Measurements from ENCODE around the gene RANBP17. TPM values are rescaled to one million over a fixed set of nuclear protein-coding genes. Genes with fewer than 3 reads are reported as not detected.

Gene RANBP17
- total and polyA plus RNA-seq, 9 of the 15 experiments (the other 6 are each of a cell fraction or from before 2014, with no cell fraction given), result not detected

DNA sequence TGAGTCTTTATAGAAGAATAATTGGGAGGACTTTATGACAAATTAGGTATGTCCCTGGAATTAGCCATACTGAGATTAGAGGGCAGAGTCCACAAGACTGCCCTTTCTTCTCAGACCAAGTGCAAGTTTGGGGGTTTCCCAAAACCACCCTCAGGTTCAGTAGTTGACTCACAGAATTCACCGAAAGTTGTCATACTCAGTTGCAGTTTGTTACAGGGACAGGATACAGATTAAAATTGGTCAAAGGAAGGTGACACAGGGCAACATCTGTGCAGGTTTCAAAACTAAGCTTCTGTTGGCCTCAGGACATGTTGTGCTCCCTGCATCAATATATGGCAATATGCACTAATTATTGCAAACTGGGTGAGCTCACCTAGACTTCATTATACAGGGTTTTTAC lies 3.8 kb downstream of the RANBP17 start (continued):
- no peak for TF ChIP-seq NFRKB (IDR thresholded peaks at IDR 0.05; ENCODE audit: low read depth)
- no peak for TF ChIP-seq SMARCA4 (IDR thresholded peaks at IDR 0.05)
- no peak for TF ChIP-seq TEAD4 (IDR thresholded peaks at IDR 0.05; ENCODE audit: low read length)
- TF ChIP-seq TEAD4 (CRISPR knock-in tag; IDR thresholded peaks at IDR 0.05; ENCODE audit: borderline replicate concordance), result no peak
- no peak for TF ChIP-seq HNRNPH1 (optimal IDR thresholded peaks at IDR 0.05; ENCODE audit: low read depth, low read length)
- no peak for TF ChIP-seq ZNF3 (CRISPR knock-in tag; IDR thresholded peaks at IDR 0.05)
- no peak for TF ChIP-seq MYNN (IDR thresholded peaks at IDR 0.05)
- no peak for TF ChIP-seq MYNN (CRISPR knock-in tag; IDR thresholded peaks at IDR 0.05)
- no peak for TF ChIP-seq ZNF57 (CRISPR knock-in tag; IDR thresholded peaks at IDR 0.05)
- TF ChIP-seq SRSF7 (optimal IDR thresholded peaks at IDR 0.05; ENCODE audit: low read depth, low read length), result no peak
- TF ChIP-seq MBD2 (IDR thresholded peaks at IDR 0.05; ENCODE audit: borderline replicate concordance, low read depth), result no peak

DNA sequence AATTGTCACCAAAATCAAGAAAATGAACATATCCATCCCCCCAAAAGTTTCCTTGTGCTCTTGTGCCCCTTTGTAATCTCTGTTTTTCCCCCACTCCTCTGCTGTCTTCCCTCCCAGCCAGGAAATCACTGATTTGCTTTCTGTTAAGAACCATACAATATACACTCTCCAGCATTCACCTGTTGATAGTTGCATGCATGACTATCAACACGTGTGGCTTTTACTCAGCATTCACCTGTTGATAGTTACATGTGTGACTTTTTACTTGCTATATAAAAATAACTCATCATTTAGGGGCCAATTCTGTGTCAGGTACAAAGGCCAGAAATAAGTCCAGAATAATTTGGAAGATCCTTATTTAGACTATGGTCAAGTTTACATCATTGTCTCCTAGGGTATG lies 6.0 kb downstream of the RANBP17 start:
- FAIRE-seq (no peak), DNase-seq (ENCODE audit: extremely low read depth in 1 of 4, low spot score in 3 of 4) (no peak), ATAC-seq (no peak)
- no peak overlapping the region for H3K27ac ChIP-seq (ENCODE audit: extremely low read depth, low read depth, low read length)
- POLR2A ChIA-PET, result no interaction called here
- H3K9me3 ChIP-seq (replicated peaks; ENCODE audit: control insufficient read depth, insufficient read depth, low read depth, low read length), result no peaks in the 10 kb centered on the region
- H3K36me3 ChIP-seq (ENCODE audit: control insufficient read depth, insufficient read depth, low read length), result no peaks in the 10 kb centered on the region
- H3K9ac ChIP-seq (ENCODE audit: insufficient read depth in 1 of 2, low read depth in 2 of 2, low read length in 2 of 2), result no peak overlapping the region
- no peaks in the 10 kb centered on the region for H3K4me1 ChIP-seq (replicated peaks in 1 of 2; ENCODE audit: control insufficient read depth in 2 of 2, insufficient read depth in 2 of 2, low read length in 2 of 2)
- H3K27me3 ChIP-seq (ENCODE audit: control insufficient read depth in 2 of 2, insufficient read depth in 2 of 2, low read length in 2 of 2), result no peaks in the 10 kb centered on the region
- TF ChIP-seq DNMT1 (IDR thresholded peaks at IDR 0.05) (no peak), CEBPG (CRISPR knock-in tag; IDR thresholded peaks at IDR 0.05) (no peak), CEBPG (tag; conservative IDR thresholded peaks at IDR 0.05 in 1 of 2, IDR thresholded peaks at IDR 0.05 in 1 of 2) (no peak), ZNF134 (CRISPR knock-in tag; conservative IDR thresholded peaks at IDR 0.05) (no peak), NCOR1 (IDR thresholded peaks at IDR 0.05) (no peak)
- TF ChIP-seq, protein P1, sequence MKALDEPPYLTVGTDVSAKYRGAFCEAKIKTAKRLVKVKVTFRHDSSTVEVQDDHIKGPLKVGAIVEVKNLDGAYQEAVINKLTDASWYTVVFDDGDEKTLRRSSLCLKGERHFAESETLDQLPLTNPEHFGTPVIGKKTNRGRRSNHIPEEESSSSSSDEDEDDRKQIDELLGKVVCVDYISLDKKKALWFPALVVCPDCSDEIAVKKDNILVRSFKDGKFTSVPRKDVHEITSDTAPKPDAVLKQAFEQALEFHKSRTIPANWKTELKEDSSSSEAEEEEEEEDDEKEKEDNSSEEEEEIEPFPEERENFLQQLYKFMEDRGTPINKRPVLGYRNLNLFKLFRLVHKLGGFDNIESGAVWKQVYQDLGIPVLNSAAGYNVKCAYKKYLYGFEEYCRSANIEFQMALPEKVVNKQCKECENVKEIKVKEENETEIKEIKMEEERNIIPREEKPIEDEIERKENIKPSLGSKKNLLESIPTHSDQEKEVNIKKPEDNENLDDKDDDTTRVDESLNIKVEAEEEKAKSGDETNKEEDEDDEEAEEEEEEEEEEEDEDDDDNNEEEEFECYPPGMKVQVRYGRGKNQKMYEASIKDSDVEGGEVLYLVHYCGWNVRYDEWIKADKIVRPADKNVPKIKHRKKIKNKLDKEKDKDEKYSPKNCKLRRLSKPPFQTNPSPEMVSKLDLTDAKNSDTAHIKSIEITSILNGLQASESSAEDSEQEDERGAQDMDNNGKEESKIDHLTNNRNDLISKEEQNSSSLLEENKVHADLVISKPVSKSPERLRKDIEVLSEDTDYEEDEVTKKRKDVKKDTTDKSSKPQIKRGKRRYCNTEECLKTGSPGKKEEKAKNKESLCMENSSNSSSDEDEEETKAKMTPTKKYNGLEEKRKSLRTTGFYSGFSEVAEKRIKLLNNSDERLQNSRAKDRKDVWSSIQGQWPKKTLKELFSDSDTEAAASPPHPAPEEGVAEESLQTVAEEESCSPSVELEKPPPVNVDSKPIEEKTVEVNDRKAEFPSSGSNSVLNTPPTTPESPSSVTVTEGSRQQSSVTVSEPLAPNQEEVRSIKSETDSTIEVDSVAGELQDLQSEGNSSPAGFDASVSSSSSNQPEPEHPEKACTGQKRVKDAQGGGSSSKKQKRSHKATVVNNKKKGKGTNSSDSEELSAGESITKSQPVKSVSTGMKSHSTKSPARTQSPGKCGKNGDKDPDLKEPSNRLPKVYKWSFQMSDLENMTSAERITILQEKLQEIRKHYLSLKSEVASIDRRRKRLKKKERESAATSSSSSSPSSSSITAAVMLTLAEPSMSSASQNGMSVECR (CRISPR knock-in tag; IDR thresholded peaks at IDR 0.05), result no peak
- intact Hi-C loops (cut with micrococcal nuclease) (no loop called here), in situ Hi-C loops (cut with MboI) (no loop called here)
- no TSS peak for BruUV-seq (replicated peaks)
- no peaks in the 10 kb centered on the region for H3K79me2 ChIP-seq (ENCODE audit: control insufficient read depth, insufficient read depth, low read length)
- no peak overlapping the region for H2AFZ ChIP-seq (ENCODE audit: low read depth, low read length)
- 0% methylated on average over 1 of the region's 1 CpG for WGBS (ENCODE audit: insufficient coverage, low coverage, missing lambda C conversion rate)
- H3K9me1 ChIP-seq (ENCODE audit: control insufficient read depth, insufficient read depth, low read length), result no peaks in the 10 kb centered on the region
- no peak overlapping the region for H3K4me2 ChIP-seq (ENCODE audit: insufficient read depth, low read length)
- no peak overlapping the region for H3K4me3 ChIP-seq
- CTCF ChIA-PET (ENCODE audit: low intra/inter-chr PET ratio), result no interaction called here
- H4K20me1 ChIP-seq (replicated peaks; ENCODE audit: control insufficient read depth, insufficient read depth, low read length), result no peaks in the 10 kb centered on the region

Measured in K562 (cell line).